Natural killer cell treated with Interleukin-12 subunit alpha and Interleukin-12 subunit beta and Interleukin-15 and Interleukin-18, amount 100 ng/mL, for 72 hours (primary cell): ENCODE data around the gene SDK1. TPM values are rescaled to one million over a fixed set of nuclear protein-coding genes. Genes with fewer than 3 reads are reported as not detected.

ENCODE experiments used
- ATAC-seq, 2 donors: fragments of 150-1000 bp; cut with Tn5 transposase in 1 of 2; sonication (Bioruptor Pico), chemical (Tn5 transposase) in 1 of 2; 2 replicates each; pipeline ENCODE4 v1.10.0; 2021
- DNase-seq: peaks from one replicate; pipeline ENCODE4 v3.0.0; 2022; ENCODE audit warnings: low spot score
- H3K27ac Mint-ChIP-seq, 2 donors: 1 replicate in 1 of 2; 2 replicates in 1 of 2; pipeline ENCODE4 v1.8.0; 2022; ENCODE audit warnings: mixed read lengths in 2 of 2, mild to moderate bottlenecking in 1 of 2, moderate library complexity in 1 of 2
- H3K27me3 Mint-ChIP-seq, 2 donors: 1 replicate in 1 of 2; 2 replicates in 1 of 2; pipeline ENCODE4 v1.8.0; 2022; ENCODE audit warnings: mixed read lengths in 2 of 2
- H3K36me3 Mint-ChIP-seq: one replicate; pipeline ENCODE4 v1.8.0; 2022; ENCODE audit warnings: mixed read lengths
- H3K4me1 Mint-ChIP-seq, 2 donors: 1 replicate in 1 of 2; 2 replicates in 1 of 2; pipeline ENCODE4 v1.8.0; 2022; ENCODE audit warnings: low read depth in 2 of 2, mixed read lengths in 2 of 2, mild to moderate bottlenecking in 1 of 2
- H3K4me3 Mint-ChIP-seq: one replicate; pipeline ENCODE4 v1.8.0; 2022; ENCODE audit warnings: mixed read lengths
- H3K9me3 Mint-ChIP-seq: 2 replicates; pipeline ENCODE4 v1.8.0; 2022; ENCODE audit warnings: mixed read lengths
- total RNA-seq, 2 donors: library from RNA; stranded (reverse); gene quantifications; one replicate each; pipeline ENCODE4 v1.2.3, GENCODE V29; 2022

SDK1 gene
- total RNA-seq, 2 donors from 2014 or later: 0.20 to 0.40 TPM

GRCh38 chr7:4185721-4186512, 884.9 kb downstream of the SDK1 start:
- H3K4me3 Mint-ChIP-seq: no peak overlapping the region
- H3K27ac Mint-ChIP-seq: no peak overlapping the region
- ATAC-seq (no peak), DNase-seq (no peak)
- H3K9me3 Mint-ChIP-seq: no peaks in the 10 kb centered on the region
- peaks cover 0 to 2% of the 10 kb centered on the region in 2 donors for H3K27me3 Mint-ChIP-seq
- H3K36me3 Mint-ChIP-seq: no peaks in the 10 kb centered on the region
- peaks cover 0 to 3% of the 10 kb centered on the region in 2 donors for H3K4me1 Mint-ChIP-seq

DNA sequence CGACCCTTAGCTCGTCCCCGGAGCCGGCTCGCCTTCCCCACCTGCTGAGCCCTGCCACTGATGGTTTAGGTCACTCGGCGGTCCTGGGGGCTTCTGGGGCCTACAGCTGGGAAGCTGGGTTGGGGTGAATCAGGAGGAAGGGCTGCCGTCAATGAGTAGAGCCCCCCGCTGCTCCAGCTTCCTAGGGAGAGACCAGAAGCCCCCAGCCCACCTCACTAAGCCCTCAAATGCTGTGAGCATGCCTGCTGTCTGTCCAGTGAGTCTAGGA, 885.4 kb downstream of the SDK1 start:
- Mint-ChIP-seq H3K4me1 (peaks cover 0 to 3% of the 10 kb centered on the region in 2 donors), H3K27ac (no peak overlapping the region), H3K27me3 (peaks cover 0 to 2% of the 10 kb centered on the region in 2 donors), H3K9me3 (no peaks in the 10 kb centered on the region), H3K4me3 (no peak overlapping the region), H3K36me3 (no peaks in the 10 kb centered on the region)
- no peak for DNase-seq
- ATAC-seq: no peak

DNA sequence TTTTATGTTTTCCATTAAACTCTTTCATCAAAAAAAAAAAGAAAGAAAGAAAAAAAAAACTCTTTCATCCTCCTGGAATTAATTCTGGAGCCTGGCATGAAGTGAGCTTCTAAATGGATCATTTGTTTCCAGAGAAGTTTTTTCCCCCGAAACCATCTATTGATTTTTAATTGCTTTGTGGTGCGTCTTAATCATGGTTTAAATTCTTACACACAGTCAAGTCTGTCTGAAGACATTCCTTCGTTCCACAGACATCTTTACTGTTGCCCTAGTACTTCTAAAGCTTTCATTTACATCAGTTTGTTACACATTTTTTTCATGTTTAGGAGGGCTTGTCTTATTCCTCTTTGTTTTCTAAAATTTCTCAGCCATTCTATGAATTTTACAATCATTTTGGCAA, 887.6 kb downstream of the SDK1 start:
- peaks cover 0 to 3% of the 10 kb centered on the region in 2 donors for H3K4me1 Mint-ChIP-seq
- DNase-seq (no peak), ATAC-seq (no peak)
- no peaks in the 10 kb centered on the region for H3K36me3 Mint-ChIP-seq
- H3K27ac Mint-ChIP-seq: no peak overlapping the region
- no peaks in the 10 kb centered on the region for H3K9me3 Mint-ChIP-seq
- H3K4me3 Mint-ChIP-seq: no peak overlapping the region
- peaks cover 0 to 2% of the 10 kb centered on the region in 2 donors for H3K27me3 Mint-ChIP-seq

DNA sequence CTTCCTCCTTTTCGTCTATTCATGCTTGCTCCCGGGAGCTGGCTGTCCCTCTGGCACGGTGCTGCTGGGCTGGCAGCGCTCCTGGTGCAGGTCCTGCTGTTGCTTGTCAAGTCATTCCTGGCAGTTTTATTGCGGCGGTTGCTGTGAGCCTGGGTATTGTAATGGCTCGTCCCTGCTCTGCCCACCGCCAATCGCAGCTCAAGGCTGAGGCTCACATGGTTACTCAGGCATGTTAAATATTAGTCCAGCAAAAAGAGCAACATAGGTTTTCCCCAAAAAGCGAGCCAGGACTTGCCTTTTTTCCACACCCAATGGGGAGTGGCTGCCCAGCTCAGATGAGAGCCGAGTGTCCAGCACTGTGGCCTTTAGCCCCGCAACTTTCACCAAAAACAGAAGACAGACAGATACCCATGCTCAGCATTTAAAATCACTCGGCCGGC, 888.1 kb downstream of the SDK1 start:
- H3K27me3 Mint-ChIP-seq: peaks cover 0 to 2% of the 10 kb centered on the region in 2 donors
- ATAC-seq (no peak), DNase-seq (no peak)
- no peaks in the 10 kb centered on the region for H3K36me3 Mint-ChIP-seq
- H3K4me3 Mint-ChIP-seq: no peak overlapping the region
- H3K4me1 Mint-ChIP-seq: peaks cover 0 to 3% of the 10 kb centered on the region in 2 donors
- H3K27ac Mint-ChIP-seq: no peak overlapping the region
- H3K9me3 Mint-ChIP-seq: no peaks in the 10 kb centered on the region

DNA sequence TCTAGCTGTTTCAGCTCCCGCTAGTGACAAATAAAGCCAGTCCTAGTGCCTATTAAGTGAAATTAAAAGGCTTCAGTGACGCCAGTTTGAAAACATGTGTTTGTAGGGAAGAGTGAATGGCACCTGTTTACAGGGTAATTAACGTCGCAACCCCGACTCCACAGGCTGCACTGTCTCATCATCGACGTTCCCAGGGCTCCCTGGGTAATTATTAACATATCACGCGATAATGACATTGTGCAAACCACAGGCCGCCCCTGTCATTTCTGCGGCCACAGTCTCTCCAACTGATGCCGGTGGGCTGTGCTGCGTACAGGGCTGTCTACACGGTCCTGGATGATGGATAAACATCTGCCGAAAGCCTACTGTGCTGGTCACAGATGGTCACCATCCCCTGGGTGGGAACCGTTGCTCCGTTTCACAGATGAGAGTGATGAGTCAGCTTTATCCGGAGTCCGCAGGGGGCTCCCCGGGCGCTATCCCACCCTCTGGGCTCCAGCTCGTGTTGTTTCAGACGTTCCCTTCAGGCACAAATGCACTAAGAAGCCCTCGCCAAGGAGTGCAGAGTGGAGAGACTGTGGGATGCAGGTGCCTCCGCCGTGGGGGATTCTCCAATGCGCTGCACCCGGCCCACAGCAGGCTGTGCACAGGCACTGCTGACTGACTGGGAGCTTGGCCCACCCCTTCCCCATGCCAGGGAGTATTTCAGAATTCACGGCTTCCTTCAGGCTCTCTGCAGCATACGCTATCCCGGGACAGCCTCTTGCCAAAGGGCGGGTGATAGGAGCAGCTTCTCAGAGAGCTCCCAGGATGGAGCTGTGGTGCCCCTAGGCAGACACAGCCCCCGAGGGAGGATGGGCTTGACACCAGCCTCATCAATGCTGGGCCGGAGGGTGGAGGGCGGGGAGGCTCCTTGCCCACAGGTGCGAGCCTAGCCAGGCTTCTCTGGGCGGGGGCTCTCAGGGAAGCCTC, 889.2 kb downstream of the SDK1 start:
- no peak for DNase-seq
- peaks cover 0 to 2% of the 10 kb centered on the region in 2 donors for H3K27me3 Mint-ChIP-seq
- no peak overlapping the region for H3K4me3 Mint-ChIP-seq
- no peaks in the 10 kb centered on the region for H3K9me3 Mint-ChIP-seq
- H3K4me1 Mint-ChIP-seq: peaks cover 0 to 3% of the 10 kb centered on the region in 2 donors
- no peak overlapping the region for H3K27ac Mint-ChIP-seq
- ATAC-seq: peak; percentile 21 to 36
- H3K36me3 Mint-ChIP-seq: no peaks in the 10 kb centered on the region

DNA sequence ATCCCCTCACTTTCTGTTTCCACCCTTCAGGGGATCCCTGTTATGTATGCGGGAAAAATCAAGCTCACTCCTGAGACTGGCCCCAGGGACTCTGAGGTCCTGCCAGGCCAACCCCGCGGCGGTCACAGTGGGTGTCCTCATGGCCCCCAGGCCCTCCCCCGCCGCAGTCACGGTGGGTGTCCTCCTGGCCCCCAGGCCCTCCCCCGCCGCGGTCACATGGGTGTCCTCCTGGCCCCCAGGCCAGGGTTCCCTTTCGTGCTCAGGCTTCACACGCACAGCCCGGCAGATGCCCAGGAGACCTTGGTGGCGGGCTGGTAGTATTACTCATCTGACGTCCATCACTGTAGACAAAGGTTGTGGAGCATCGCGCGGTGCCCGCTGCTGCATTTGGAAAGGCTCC, 890.0 kb downstream of the SDK1 start:
- peak; percentile 19 to 41 for ATAC-seq
- Mint-ChIP-seq H3K27ac (no peak overlapping the region), H3K36me3 (no peaks in the 10 kb centered on the region), H3K9me3 (no peaks in the 10 kb centered on the region), H3K4me1 (no peaks in the 10 kb centered on the region), H3K4me3 (no peak overlapping the region), H3K27me3 (peaks cover 0 to 2% of the 10 kb centered on the region in 2 donors)
- no peak for DNase-seq

GRCh38 chr7:4191525-4191924, 890.5 kb downstream of the SDK1 start:
- no peak overlapping the region for H3K4me3 Mint-ChIP-seq
- H3K27ac Mint-ChIP-seq: no peak overlapping the region
- H3K4me1 Mint-ChIP-seq: no peaks in the 10 kb centered on the region
- H3K36me3 Mint-ChIP-seq: no peaks in the 10 kb centered on the region
- H3K9me3 Mint-ChIP-seq: no peaks in the 10 kb centered on the region
- DNase-seq (no peak), ATAC-seq (peak; percentile 23 to 30)
- peaks cover 0 to 2% of the 10 kb centered on the region in 2 donors for H3K27me3 Mint-ChIP-seq

DNA sequence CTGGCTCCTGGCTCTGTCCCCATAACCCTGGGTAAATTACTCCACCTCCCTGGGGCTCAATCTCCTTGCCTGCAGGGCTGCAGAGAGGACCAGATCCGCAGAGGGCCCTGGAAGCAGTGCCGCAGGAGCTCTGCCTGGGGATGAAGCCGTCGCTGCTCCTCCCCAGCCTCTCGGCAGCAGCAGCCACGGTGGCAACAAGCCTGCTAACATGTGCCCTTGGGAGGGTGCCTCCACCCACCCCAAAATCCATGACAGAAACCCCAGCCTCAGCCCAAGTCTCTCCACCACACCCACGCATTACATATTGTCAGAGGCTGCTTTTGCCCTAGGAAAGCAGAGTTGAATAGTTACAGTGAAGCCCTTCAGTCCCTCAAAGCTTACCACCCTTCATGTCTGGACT, 894.6 kb downstream of the SDK1 start:
- Mint-ChIP-seq H3K27ac (no peak overlapping the region), H3K9me3 (no peaks in the 10 kb centered on the region), H3K36me3 (no peaks in the 10 kb centered on the region), H3K4me1 (no peaks in the 10 kb centered on the region), H3K4me3 (no peak overlapping the region), H3K27me3 (no peaks in the 10 kb centered on the region)
- DNase-seq (no peak), ATAC-seq (no peak)

GRCh38 chr7:4196121-4196819, 895.2 kb downstream of the SDK1 start:
- no peaks in the 10 kb centered on the region for H3K4me1 Mint-ChIP-seq

DNA sequence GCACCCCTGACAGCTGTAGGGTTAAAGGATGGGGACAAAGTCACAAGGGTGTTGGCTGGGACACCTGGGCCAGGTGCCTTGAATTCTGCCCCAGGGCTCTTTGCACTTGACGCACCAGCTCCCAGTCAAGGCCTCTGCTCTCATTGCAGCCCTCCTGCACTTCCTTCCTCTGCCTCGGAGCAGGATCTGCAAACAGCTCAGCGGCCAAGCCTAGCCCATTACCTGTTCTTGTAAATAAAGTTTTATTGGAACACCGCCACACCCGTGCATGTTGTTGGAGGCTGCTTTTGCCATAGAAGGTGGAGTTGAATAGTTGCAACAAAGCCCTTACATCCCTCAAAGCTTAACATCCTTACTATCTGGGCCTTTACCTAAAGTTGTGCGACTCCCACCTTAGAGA, 897.2 kb downstream of the SDK1 start:
- DNase-seq (no peak), ATAC-seq (no peak)
- Mint-ChIP-seq H3K4me1 (no peaks in the 10 kb centered on the region), H3K27me3 (no peaks in the 10 kb centered on the region), H3K36me3 (no peaks in the 10 kb centered on the region), H3K27ac (no peak overlapping the region), H3K9me3 (no peaks in the 10 kb centered on the region), H3K4me3 (no peak overlapping the region)

More at GRCh38 chr7:4196121-4196819, 895.2 kb downstream of the SDK1 start:
- Mint-ChIP-seq H3K4me3 (no peak overlapping the region), H3K9me3 (no peaks in the 10 kb centered on the region), H3K27me3 (no peaks in the 10 kb centered on the region), H3K27ac (no peak overlapping the region), H3K36me3 (no peaks in the 10 kb centered on the region)
- ATAC-seq: peak in 1 of 2 donors; percentile 47
- no peak for DNase-seq

GRCh38 chr7:4200546-4201094, 899.6 kb downstream of the SDK1 start:
- no peak overlapping the region for H3K27ac Mint-ChIP-seq
- ATAC-seq: no peak
- no peaks in the 10 kb centered on the region for H3K36me3 Mint-ChIP-seq
- no peaks in the 10 kb centered on the region for H3K9me3 Mint-ChIP-seq
- H3K27me3 Mint-ChIP-seq: no peaks in the 10 kb centered on the region
- H3K4me1 Mint-ChIP-seq: peaks cover 0 to 6% of the 10 kb centered on the region in 2 donors
- no peak for DNase-seq
- H3K4me3 Mint-ChIP-seq: no peak overlapping the region

DNA sequence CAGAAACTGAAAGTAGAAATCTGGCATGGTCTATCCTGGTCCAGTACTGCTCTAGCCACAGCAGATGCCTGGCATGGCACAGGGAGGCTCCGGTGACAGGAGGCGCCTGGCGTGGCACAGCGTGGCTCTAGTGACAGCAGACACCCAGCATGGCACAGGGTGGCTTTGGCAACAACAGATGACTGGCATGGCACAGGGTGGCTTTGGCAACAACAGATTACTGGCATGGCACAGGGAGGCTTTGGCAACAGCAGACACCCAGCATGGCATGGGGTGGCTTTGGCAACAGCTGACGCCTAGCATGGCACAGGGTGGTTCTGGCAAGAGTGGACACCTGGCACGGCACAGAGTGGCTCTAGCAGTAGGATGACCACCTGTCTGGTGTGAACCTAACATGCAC, 900.5 kb downstream of the SDK1 start:
- Mint-ChIP-seq H3K27me3 (no peaks in the 10 kb centered on the region), H3K4me3 (no peak overlapping the region), H3K4me1 (peaks cover 0 to 6% of the 10 kb centered on the region in 2 donors), H3K9me3 (no peaks in the 10 kb centered on the region), H3K36me3 (no peaks in the 10 kb centered on the region), H3K27ac (no peak overlapping the region)
- no peak for ATAC-seq
- DNase-seq: no peak

- H3K9me3 Mint-ChIP-seq: no peaks in the 10 kb centered on the region
- no peak overlapping the region for H3K27ac Mint-ChIP-seq
- H3K4me1 Mint-ChIP-seq: peaks cover 0 to 6% of the 10 kb centered on the region in 2 donors
- DNase-seq (no peak), ATAC-seq (no peak)
- no peaks in the 10 kb centered on the region for H3K27me3 Mint-ChIP-seq
- no peak overlapping the region for H3K4me3 Mint-ChIP-seq
- no peaks in the 10 kb centered on the region for H3K36me3 Mint-ChIP-seq
Measured at GRCh38 chr7:4202154-4202736, 901.2 kb downstream of the SDK1 start.
